Natural killer cell (primary cell): Measurements from ENCODE around the gene NFASC. TPM values are rescaled to one million over a fixed set of nuclear protein-coding genes. Genes with fewer than 3 reads are reported as not detected.

Experiments used
- ATAC-seq, 3 donors: fragments of 150-1000 bp in 2 of 3; fragments of 200-7000 bp in 1 of 3; cut with Tn5 transposase; 1 replicate in 1 of 3; 2 replicates in 2 of 3; pipeline ENCODE4 v1.10.0; 2021; ENCODE audit warnings: mild to moderate bottlenecking in 2 of 3, moderate library complexity in 2 of 3
- DNase-seq, 2 donors: peaks; one replicate each; pipeline versions ENCODE4 v3.0.0 to v3.0.0-alpha.2; 2013 to 2021; ENCODE audit warnings: mixed read lengths in 1 of 2
- H3K27ac ChIP-seq: one replicate; pipeline ENCODE4 v1.5.1; 2013; ENCODE audit warnings: mild to moderate bottlenecking, low read length
- H3K27me3 ChIP-seq: one replicate; pipeline ENCODE4 v1.6.1; 2013; ENCODE audit warnings: low read length; ENCODE audit not compliant: control insufficient read depth, insufficient read depth
- H3K36me3 ChIP-seq: one replicate; pipeline ENCODE4 v1.6.1; 2013; ENCODE audit warnings: low read length; ENCODE audit not compliant: control insufficient read depth, insufficient read depth
- H3K4me1 ChIP-seq: one replicate; pipeline ENCODE4 v1.6.1; 2013; ENCODE audit warnings: low read length; ENCODE audit not compliant: control insufficient read depth, insufficient read depth
- H3K4me3 ChIP-seq: one replicate; pipeline ENCODE4 v1.5.1; 2013; ENCODE audit warnings: low read length
- H3K9me3 ChIP-seq: one replicate; pipeline ENCODE4 v1.6.1; 2013; ENCODE audit warnings: low read length; ENCODE audit not compliant: control insufficient read depth, insufficient read depth
- H3K27ac Mint-ChIP-seq, 2 donors: one replicate each; pipeline ENCODE4 v1.8.0; 2022; ENCODE audit warnings: mild to moderate bottlenecking in 2 of 2, mixed read lengths in 2 of 2, moderate library complexity in 1 of 2
- H3K27me3 Mint-ChIP-seq, 2 donors: one replicate each; pipeline ENCODE4 v1.8.0; 2022; ENCODE audit warnings: low read depth in 2 of 2, mixed read lengths in 2 of 2
- H3K36me3 Mint-ChIP-seq: one replicate; pipeline ENCODE4 v1.8.0; 2022; ENCODE audit warnings: mixed read lengths
- H3K4me1 Mint-ChIP-seq, 2 donors: one replicate each; pipeline ENCODE4 v1.8.0; 2022; ENCODE audit warnings: mixed read lengths in 2 of 2
- H3K4me3 Mint-ChIP-seq: one replicate; pipeline ENCODE4 v1.8.0; 2022; ENCODE audit warnings: mild to moderate bottlenecking, moderate library complexity, mixed read lengths
- H3K9me3 Mint-ChIP-seq, 2 donors: one replicate each; pipeline ENCODE4 v1.8.0; 2022; ENCODE audit warnings: mixed read lengths in 2 of 2
- WGBS: methylation state at CpG from one replicate; pipeline ENCODE4 v1.1.7; 2013; ENCODE audit warnings: missing lambda C conversion rate; ENCODE audit not compliant: insufficient coverage; 5-methylcytosine and 5-hydroxymethylcytosine counted together
- intact Hi-C: fragments of 100-400 bp; cut with micrococcal nuclease; formaldehyde crosslinking; loops from one replicate; pipeline ENCODE4 v1.14.2; 2022
- total RNA-seq, 4 donors: library from RNA; stranded (reverse); fragments of 120-200 nt in 1 of 4; gene quantifications; one replicate each; pipeline versions ENCODE4 v1.2.3 to v1.2.4, GENCODE V29; 2013 to 2022
- TF ChIP-seq, protein P1 (sequence below): fragments of 200-600 bp; IDR thresholded peaks from one replicate; pipeline ENCODE4 v1.8.0; 2022; ENCODE audit warnings: antibody characterized with exemption

The NFASC gene
- total RNA-seq, 3 donors from 2014 or later (not counting 1 experiment from before 2014, with no cell fraction given), result 0.09 to 0.27 TPM; not detected in 1

DNA sequence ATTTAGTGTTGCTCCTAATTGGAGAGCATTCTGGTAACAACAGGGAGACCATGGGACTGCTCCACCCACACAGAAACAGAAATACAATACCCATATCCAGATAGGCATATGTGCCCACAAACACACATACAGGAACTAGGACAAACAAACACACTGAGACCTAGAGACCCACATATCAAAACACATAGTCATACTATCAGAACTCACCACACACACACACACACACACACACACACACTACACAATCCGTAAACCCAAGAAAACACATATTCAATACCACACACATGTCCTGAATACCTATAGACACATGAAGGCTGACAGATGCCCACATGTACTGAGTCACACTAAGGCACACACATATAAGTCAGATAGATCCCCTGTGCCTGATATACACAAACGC is 3.5 kb upstream of the NFASC start:
- H3K27ac Mint-ChIP-seq, result no peak overlapping the region
- DNase-seq (no peak), ATAC-seq (peak in 1 of 3 donors; percentile 7)
- H3K36me3 ChIP-seq, result no peaks in the 10 kb centered on the region
- no peak overlapping the region for H3K4me3 Mint-ChIP-seq
- H3K4me1 Mint-ChIP-seq, result no peaks in the 10 kb centered on the region
- no peaks in the 10 kb centered on the region for H3K36me3 Mint-ChIP-seq
- intact Hi-C loops, result no loop called here
- H3K27me3 Mint-ChIP-seq, result peaks cover 5 to 19% of the 10 kb centered on the region in 2 donors
- 86% methylated on average over 2 of the region's 2 CpGs for WGBS
- H3K27me3 ChIP-seq, result no peaks in the 10 kb centered on the region
- TF ChIP-seq, protein P1, sequence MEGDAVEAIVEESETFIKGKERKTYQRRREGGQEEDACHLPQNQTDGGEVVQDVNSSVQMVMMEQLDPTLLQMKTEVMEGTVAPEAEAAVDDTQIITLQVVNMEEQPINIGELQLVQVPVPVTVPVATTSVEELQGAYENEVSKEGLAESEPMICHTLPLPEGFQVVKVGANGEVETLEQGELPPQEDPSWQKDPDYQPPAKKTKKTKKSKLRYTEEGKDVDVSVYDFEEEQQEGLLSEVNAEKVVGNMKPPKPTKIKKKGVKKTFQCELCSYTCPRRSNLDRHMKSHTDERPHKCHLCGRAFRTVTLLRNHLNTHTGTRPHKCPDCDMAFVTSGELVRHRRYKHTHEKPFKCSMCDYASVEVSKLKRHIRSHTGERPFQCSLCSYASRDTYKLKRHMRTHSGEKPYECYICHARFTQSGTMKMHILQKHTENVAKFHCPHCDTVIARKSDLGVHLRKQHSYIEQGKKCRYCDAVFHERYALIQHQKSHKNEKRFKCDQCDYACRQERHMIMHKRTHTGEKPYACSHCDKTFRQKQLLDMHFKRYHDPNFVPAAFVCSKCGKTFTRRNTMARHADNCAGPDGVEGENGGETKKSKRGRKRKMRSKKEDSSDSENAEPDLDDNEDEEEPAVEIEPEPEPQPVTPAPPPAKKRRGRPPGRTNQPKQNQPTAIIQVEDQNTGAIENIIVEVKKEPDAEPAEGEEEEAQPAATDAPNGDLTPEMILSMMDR, result no peak
- H3K27ac ChIP-seq, result no peak overlapping the region
- H3K4me1 ChIP-seq, result no peaks in the 10 kb centered on the region
- H3K9me3 ChIP-seq, result no peaks in the 10 kb centered on the region
- no peak overlapping the region for H3K4me3 ChIP-seq
- H3K9me3 Mint-ChIP-seq, result no peaks in the 10 kb centered on the region

DNA sequence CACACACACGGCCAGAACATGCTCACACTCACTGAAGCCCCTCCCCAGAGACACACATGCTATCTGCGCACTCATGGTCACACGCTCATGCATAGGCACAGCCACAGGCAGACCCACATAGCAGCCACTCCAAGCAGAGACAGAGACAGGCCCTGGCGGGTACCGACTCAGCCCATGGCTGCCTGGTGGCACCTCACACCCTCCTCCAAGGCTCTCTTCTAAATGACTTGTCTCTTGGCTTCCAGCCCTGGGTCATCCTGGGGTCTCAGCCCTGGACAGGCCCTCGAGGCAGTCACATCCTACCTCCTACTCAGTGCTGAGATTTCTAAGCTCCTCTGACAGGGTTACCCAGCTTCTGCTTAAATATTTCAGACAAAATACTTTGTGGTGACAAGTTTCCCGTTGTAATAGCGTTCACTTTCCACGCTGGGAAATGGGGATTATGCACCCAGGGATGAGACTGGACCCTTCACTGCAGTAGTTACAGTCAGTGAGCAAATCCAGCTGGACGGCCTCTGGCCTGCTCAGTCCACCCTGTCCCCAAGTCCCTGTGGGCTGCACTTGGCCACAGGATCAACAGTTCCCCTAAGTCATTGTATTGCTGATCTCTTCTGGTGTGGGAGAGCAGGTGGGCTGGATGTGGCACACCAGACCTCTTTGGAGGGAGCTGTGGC is 2.9 kb upstream of the NFASC start:
- Histone ChIP-seq H3K4me3 (no peak overlapping the region), H3K36me3 (no peaks in the 10 kb centered on the region), H3K9me3 (no peaks in the 10 kb centered on the region), H3K4me1 (no peaks in the 10 kb centered on the region), H3K27ac (no peak overlapping the region), H3K27me3 (no peaks in the 10 kb centered on the region)
- H3K27ac Mint-ChIP-seq, result no peak overlapping the region
- no peaks in the 10 kb centered on the region for H3K4me1 Mint-ChIP-seq
- DNase-seq, result no peak
- H3K36me3 Mint-ChIP-seq, result no peaks in the 10 kb centered on the region
- H3K4me3 Mint-ChIP-seq, result no peak overlapping the region
- no peaks in the 10 kb centered on the region for H3K9me3 Mint-ChIP-seq
- H3K27me3 Mint-ChIP-seq, result peaks cover 2 to 13% of the 10 kb centered on the region in 2 donors
- peak in 1 of 3 donors; percentile 3 for ATAC-seq
- TF ChIP-seq, protein P1, result no peak
- intact Hi-C loops, result no loop called here
- WGBS, result 81% methylated on average over 10 of the region's 10 CpGs

DNA sequence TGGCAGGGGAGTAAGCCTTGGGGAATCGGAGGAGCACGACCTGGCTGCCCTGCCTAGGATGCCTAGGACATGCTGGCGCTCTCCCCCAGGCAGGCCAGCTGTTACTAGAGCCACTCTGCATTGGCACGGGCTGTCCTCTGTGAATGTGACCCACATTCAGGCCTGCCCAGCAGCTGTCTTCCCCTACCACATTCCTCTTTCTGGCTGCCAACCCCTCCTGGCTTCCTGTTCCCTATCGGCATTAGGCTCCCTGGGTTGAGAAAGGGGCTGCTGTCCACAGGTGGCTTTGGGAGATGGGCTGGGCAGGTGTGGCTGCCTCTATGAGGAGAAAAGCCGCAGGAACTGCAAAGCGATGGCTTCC is 2.3 kb upstream of the NFASC start:
- Mint-ChIP-seq H3K27ac (no peak overlapping the region), H3K4me3 (no peak overlapping the region), H3K4me1 (no peaks in the 10 kb centered on the region), H3K27me3 (peaks cover 2 to 13% of the 10 kb centered on the region in 2 donors), H3K9me3 (no peaks in the 10 kb centered on the region), H3K36me3 (no peaks in the 10 kb centered on the region)
- no peaks in the 10 kb centered on the region for H3K4me1 ChIP-seq
- H3K36me3 ChIP-seq, result no peaks in the 10 kb centered on the region
- H3K9me3 ChIP-seq, result no peaks in the 10 kb centered on the region
- WGBS, result 72% methylated on average over 7 of the region's 7 CpGs
- no peaks in the 10 kb centered on the region for H3K27me3 ChIP-seq
- DNase-seq (no peak), ATAC-seq (no peak)
- TF ChIP-seq, protein P1, result no peak
- H3K4me3 ChIP-seq, result no peak overlapping the region
- intact Hi-C loops, result no loop called here
- H3K27ac ChIP-seq, result no peak overlapping the region

DNA sequence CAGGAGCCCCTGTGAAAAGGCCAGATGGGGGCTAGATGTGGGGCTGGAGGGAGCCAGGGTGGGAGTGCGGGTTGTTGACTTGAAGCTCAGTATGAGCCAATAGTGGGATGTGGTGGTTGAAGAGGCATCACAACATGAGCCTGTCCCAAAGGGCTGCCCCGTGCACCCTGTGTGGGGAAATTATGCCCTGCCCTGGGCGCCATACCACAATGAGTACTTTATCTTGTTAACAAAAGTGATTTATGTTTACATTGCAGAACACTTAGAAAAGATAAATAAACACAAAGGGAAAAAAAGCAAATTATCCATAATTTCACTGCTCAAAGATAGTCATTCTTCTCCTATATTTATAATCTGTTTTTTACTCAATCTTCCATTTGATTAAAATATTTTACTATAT is 1.6 kb upstream of the NFASC start:
- TF ChIP-seq, protein P1, result no peak
- Histone ChIP-seq H3K4me1 (no peaks in the 10 kb centered on the region), H3K9me3 (no peaks in the 10 kb centered on the region), H3K36me3 (no peaks in the 10 kb centered on the region), H3K27ac (no peak overlapping the region), H3K27me3 (no peaks in the 10 kb centered on the region), H3K4me3 (no peak overlapping the region)
- Mint-ChIP-seq H3K9me3 (no peaks in the 10 kb centered on the region), H3K4me1 (no peaks in the 10 kb centered on the region), H3K4me3 (no peak overlapping the region), H3K27me3 (peaks cover 2 to 6% of the 10 kb centered on the region in 2 donors), H3K36me3 (no peaks in the 10 kb centered on the region), H3K27ac (no peak overlapping the region)
- 83% methylated on average over 3 of the region's 3 CpGs for WGBS
- ATAC-seq (no peak), DNase-seq (no peak)
- intact Hi-C loops, result no loop called here
